GM13977 (cell line): ENCODE measurements around the gene TMBIM6.

Experiments used
- DNase-seq: peaks from one replicate; pipeline ENCODE4 v3.0.0; 2012; ENCODE audit warnings: low spot score
- in situ Hi-C: fragments of 300-500 bp; cut with MboI; formaldehyde crosslinking; loops from one replicate; pipeline ENCODE4 v1.12.0; 2022; ENCODE audit warnings: low sequenced_read_pairs, low pct_unique_long_range_greater_than_20kb, mixed read lengths, inconsistent platforms; ENCODE audit not compliant: unreplicated experiment
- TF ChIP-seq, protein P1 (sequence below): IDR thresholded peaks from 2 replicates; pipeline ENCODE4 v1.5.1; 2012; ENCODE audit warnings: mild to moderate bottlenecking, control low read depth; ENCODE audit not compliant: insufficient read depth; ENCODE audit errors: extremely low read depth, missing control alignments

The TMBIM6 gene

DNA sequence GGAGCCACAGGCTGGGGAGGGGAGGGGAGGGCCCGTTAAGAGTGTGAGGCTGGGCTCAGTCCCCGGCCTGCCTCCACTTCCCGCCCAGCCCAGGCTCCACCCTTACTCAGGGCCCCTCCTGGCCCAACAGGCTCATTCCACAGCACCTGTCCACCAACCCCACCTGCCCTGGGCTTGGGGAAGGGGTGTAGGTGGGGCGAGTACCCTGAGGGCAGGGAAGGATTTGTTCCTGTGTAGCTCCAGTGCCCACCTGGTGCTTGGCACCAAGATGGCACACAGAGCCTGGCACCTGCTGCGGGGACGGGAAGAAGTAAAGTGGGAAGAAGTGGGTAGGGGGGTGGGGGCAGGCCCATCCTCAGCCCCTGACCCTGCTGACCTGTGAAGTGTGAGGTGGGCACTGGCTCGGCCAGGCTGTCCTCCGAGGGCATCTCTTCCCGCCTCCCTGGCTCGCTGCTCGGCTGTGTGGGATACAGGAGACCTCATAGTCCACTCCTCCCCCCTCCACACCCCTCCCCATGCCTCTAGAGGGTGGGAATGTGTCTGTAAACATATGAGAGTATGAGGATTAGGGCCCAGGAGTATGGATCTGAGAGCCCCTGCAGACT, 51.7 kb downstream of the TMBIM6 start:
- no peak for DNase-seq
- in situ Hi-C loops, result no loop called here
- TF ChIP-seq, protein P1, sequence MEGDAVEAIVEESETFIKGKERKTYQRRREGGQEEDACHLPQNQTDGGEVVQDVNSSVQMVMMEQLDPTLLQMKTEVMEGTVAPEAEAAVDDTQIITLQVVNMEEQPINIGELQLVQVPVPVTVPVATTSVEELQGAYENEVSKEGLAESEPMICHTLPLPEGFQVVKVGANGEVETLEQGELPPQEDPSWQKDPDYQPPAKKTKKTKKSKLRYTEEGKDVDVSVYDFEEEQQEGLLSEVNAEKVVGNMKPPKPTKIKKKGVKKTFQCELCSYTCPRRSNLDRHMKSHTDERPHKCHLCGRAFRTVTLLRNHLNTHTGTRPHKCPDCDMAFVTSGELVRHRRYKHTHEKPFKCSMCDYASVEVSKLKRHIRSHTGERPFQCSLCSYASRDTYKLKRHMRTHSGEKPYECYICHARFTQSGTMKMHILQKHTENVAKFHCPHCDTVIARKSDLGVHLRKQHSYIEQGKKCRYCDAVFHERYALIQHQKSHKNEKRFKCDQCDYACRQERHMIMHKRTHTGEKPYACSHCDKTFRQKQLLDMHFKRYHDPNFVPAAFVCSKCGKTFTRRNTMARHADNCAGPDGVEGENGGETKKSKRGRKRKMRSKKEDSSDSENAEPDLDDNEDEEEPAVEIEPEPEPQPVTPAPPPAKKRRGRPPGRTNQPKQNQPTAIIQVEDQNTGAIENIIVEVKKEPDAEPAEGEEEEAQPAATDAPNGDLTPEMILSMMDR, result no peak

DNA sequence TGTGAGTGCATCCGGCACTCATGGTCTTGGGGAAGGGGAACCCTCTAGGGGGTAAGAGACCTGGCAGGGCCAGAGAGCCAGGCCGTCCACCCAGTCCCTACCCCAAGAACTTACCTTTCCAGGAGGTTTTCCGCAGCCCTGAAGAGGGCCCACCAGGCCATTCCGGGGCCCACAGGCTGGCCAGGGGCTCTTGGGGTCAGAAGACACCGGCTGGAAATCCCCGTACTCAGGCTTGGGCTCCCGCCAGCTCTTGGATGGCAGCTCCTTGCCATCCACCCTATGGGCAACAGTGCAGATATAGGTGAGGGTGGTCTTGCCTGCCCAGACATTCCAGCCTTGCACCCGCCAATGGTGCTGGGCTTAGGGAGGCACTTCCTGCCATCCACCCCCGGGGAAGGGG, 52.3 kb downstream of the TMBIM6 start:
- no peak for DNase-seq
- in situ Hi-C loops, result no loop called here
- TF ChIP-seq, protein P1, result no peak

DNA sequence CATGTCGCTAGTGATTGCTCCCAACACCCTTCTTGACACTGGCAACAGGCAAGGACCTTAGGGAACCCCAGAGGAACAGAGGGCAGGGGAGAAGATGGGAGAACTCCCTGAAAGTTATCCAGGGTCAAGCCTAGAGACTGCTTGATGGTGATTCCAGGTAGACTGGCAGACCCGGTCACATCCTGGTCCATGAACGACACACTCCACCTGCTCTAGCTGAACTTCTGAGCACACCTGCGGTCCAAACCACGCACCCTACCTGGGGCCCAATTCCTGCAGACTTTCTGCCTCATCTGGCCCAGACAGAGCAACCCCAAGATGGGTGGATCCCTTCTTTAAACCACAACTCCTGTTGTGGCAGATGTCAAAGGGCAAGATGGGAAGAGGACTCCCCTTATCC, 52.7 kb downstream of the TMBIM6 start:
- in situ Hi-C loops, result no loop called here
- no peak for DNase-seq
- TF ChIP-seq, protein P1, result no peak

DNA sequence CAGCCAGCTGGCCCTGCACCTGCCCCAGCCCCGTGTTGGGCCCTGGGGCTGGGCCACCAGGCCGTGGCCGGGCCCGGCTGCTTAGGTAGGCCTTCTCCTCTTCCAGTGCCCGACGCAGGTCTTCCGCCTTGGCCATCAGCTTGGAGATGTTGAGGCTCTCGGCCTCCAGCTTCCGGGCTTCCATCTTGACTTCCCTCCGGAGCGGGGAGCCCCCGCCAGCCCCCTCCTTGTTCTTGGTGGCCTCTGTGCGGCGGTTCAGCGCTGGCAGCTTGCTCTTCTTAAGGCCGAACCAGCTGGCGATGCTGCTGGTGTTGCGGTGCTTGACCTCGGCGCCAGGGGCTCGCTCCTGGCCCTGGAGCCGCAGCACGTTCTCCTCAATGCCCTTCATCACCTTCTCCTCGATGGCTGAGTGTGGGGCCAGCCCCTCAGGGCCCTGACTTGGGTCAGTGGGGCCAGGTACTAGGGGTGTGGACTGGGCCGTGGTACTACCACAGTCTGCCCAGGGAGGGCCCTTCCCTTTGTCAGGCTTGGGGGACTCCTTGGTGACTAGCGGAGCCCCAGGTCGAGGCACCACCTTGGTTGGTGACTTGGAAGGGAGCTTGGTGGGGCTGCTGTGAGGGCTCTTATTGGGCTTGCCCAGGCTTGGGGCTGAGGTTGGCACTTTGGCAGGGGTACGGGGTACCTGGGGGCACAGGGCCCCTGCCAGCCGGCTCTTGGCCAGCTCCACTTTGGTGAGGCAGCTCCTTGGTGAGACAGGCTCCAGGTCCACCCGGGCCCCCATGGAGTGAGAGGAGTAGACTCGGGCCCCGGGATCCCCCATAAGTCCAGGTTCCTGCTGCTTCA, 53.7 kb downstream of the TMBIM6 start:
- in situ Hi-C loops, result no loop called here

DNA sequence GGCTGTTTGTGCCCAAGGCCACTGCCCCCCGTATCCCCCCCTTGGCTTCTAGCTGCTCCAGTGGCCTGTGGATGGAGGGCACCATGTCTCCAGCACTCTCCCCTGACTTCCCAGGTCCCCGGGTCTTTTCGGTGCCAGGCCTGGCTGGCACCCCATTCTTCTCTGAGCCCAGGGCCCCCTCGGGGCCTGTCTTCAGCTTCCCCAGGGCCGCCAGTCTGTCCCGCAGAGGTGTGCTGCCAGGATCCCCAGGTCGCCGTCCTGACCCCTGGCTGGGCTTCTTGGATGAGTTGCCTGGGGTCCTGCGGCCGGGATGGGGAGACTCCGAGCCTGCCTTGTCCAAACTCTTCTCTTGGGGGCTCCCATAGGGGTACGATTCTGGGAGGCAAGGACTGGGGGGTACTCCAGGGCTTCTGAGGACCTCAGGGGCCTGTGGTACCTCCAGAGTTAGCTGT, 54.3 kb downstream of the TMBIM6 start:
- TF ChIP-seq, protein P1, result no peak
- in situ Hi-C loops, result no loop called here
- DNase-seq, result no peak

More for the DNA sequence above, 53.7 kb downstream of the TMBIM6 start:
- TF ChIP-seq, protein P1, result no peak
- no peak for DNase-seq

DNA sequence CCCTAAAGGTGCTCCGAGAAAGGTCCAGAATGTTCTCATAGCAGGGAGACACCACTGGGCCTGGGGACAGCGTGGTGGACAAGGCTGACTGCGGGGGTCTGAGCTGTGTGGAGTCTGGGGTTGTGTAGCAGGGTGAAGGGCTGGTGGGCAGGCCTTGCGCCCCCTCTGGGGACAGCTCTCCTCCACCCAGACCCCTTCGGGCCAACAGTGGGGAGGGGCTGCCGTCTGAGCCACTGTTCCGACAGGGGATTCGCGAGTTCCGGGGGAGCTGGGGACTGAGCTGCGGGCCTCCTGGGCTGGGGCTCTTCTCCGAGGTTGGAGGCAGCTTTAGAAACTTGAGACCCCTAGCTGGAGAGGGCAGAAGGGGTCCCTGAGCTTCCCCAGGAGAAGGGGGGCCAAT, 54.8 kb downstream of the TMBIM6 start:
- in situ Hi-C loops, result no loop called here
- TF ChIP-seq, protein P1, result no peak
- no peak for DNase-seq
